HEK293 (cell line): ENCODE measurements around the gene CDH6.
A peak's percentile ranks its signal among the peaks of the same experiment; 100 is the strongest.

Experiments used
- CTCF ChIA-PET: fragments of 350-600 bp; formaldehyde crosslinking; extraction: SDS; loops from one replicate; lab custom pipeline; 2021; ENCODE audit warnings: antibody characterized with exemption; lab: Yijun Ruan, JAX
- POLR2A ChIA-PET: fragments of 300-600 bp; formaldehyde crosslinking; extraction: SDS; loops from one replicate; lab custom pipeline; 2020; ENCODE audit warnings: antibody characterized with exemption, inconsistent platforms; lab: Yijun Ruan, JAX
- H3K27ac ChIP-seq: fragments of 200-500 bp; sonication (Bioruptor generic); 2 replicates; pipeline ENCODE4 v1.5.1; 2014; ENCODE audit warnings: low read depth, low read length, control low read depth, inconsistent platforms; ENCODE audit errors: extremely low read depth
- H3K36me3 ChIP-seq, 2 experiments: fragments of 200-500 bp in 1 of 2; sonication (Bioruptor generic) in 1 of 2; 1 replicate in 1 of 2; 2 replicates in 1 of 2; pipeline ENCODE4 v1.5.1; 2014 to 2017; ENCODE audit warnings: inconsistent platforms in 2 of 2, low read length in 2 of 2; ENCODE audit not compliant: control insufficient read depth in 2 of 2, insufficient read depth in 1 of 2
- H3K4me1 ChIP-seq: fragments of 200-500 bp; sonication (Bioruptor generic); 2 replicates; pipeline ENCODE4 v1.5.1; 2014; ENCODE audit warnings: mild to moderate bottlenecking, low read length, inconsistent platforms; ENCODE audit not compliant: control insufficient read depth, insufficient read depth
- H3K4me3 ChIP-seq: 2 replicates; pipeline ENCODE4 v1.5.1; 2011; ENCODE audit warnings: low read depth, mild to moderate bottlenecking, control low read depth, low read length, moderate library complexity
- H3K9me3 ChIP-seq: fragments of 200-500 bp; sonication (Bioruptor generic); 2 replicates; pipeline ENCODE4 v1.5.1; 2014; ENCODE audit warnings: low read depth, low read length, inconsistent platforms; ENCODE audit not compliant: control insufficient read depth, insufficient read depth
- AEBP2 ChIP-seq: fragments of 450-650 bp; formaldehyde crosslinking; IDR thresholded peaks from 2 replicates; pipeline ENCODE4 v1.5.1; 2016; ENCODE audit warnings: missing biosample characterization, missing genetic modification characterization, borderline replicate concordance
- BCL6B ChIP-seq: fragments of 450-650 bp; formaldehyde crosslinking; IDR thresholded peaks from 2 replicates; pipeline ENCODE4 v1.5.1; 2017; ENCODE audit warnings: missing biosample characterization, missing genetic modification characterization
- GFI1B ChIP-seq: fragments of 450-650 bp; formaldehyde crosslinking; IDR thresholded peaks from 2 replicates; pipeline ENCODE4 v1.5.1; 2016; ENCODE audit warnings: missing biosample characterization, missing genetic modification characterization
- GLI2 ChIP-seq: fragments of 450-650 bp; formaldehyde crosslinking; IDR thresholded peaks from 2 replicates; pipeline ENCODE4; 2017; ENCODE audit warnings: missing biosample characterization, missing genetic modification characterization, low read depth, borderline replicate concordance
- INSM2 ChIP-seq: fragments of 450-650 bp; formaldehyde crosslinking; IDR thresholded peaks from 2 replicates; pipeline ENCODE4 v1.5.1; 2016; ENCODE audit warnings: missing biosample characterization, missing genetic modification characterization
- SCRT1 ChIP-seq: fragments of 450-650 bp; formaldehyde crosslinking; IDR thresholded peaks from 2 replicates; pipeline ENCODE4 v1.5.1; 2016; ENCODE audit warnings: missing biosample characterization, missing genetic modification characterization, borderline replicate concordance
- SCRT2 ChIP-seq: fragments of 450-650 bp; formaldehyde crosslinking; IDR thresholded peaks from 2 replicates; pipeline ENCODE4 v1.5.1; 2016; ENCODE audit warnings: missing biosample characterization, missing genetic modification characterization
- SP2 ChIP-seq: fragments of 450-650 bp; formaldehyde crosslinking; IDR thresholded peaks from 2 replicates; pipeline ENCODE4 v1.5.1; 2016; ENCODE audit warnings: missing biosample characterization, missing genetic modification characterization
- ZNF140 ChIP-seq: fragments of 450-650 bp; formaldehyde crosslinking; IDR thresholded peaks from 2 replicates; pipeline ENCODE4 v1.5.1; 2016; ENCODE audit warnings: missing biosample characterization, missing genetic modification characterization
- ZNF214 ChIP-seq: fragments of 450-650 bp; formaldehyde crosslinking; IDR thresholded peaks from 2 replicates; pipeline ENCODE4 v1.5.1; 2017; ENCODE audit warnings: missing biosample characterization, mild to moderate bottlenecking, missing genetic modification characterization, borderline replicate concordance
- ZNF292 ChIP-seq: fragments of 450-650 bp; formaldehyde crosslinking; IDR thresholded peaks from 2 replicates; pipeline ENCODE4 v1.5.1; 2016; ENCODE audit warnings: low read depth, missing biosample characterization, missing genetic modification characterization, borderline replicate concordance
- ZNF324 ChIP-seq: fragments of 450-650 bp; formaldehyde crosslinking; IDR thresholded peaks from 2 replicates; pipeline ENCODE4 v1.5.1; 2016; ENCODE audit warnings: missing biosample characterization, missing genetic modification characterization
- ZNF426 ChIP-seq: fragments of 450-650 bp; formaldehyde crosslinking; IDR thresholded peaks from 2 replicates; pipeline ENCODE4 v1.5.1; 2017; ENCODE audit warnings: missing biosample characterization, missing genetic modification characterization, mild to moderate bottlenecking, inconsistent platforms, moderate library complexity
- ZNF488 ChIP-seq: fragments of 450-650 bp; formaldehyde crosslinking; IDR thresholded peaks from 2 replicates; pipeline ENCODE4 v1.5.1; 2016; ENCODE audit warnings: missing biosample characterization, missing genetic modification characterization
- ZNF518A ChIP-seq: fragments of 450-650 bp; formaldehyde crosslinking; conservative IDR thresholded peaks from 2 replicates; pipeline ENCODE4 v1.5.1; 2016; ENCODE audit warnings: low read depth, missing biosample characterization, missing genetic modification characterization
- ZNF639 ChIP-seq: fragments of 450-650 bp; formaldehyde crosslinking; IDR thresholded peaks from 2 replicates; pipeline ENCODE4 v1.5.1; 2016; ENCODE audit warnings: missing biosample characterization, missing genetic modification characterization
- ZSCAN30 ChIP-seq: fragments of 450-650 bp; IDR thresholded peaks from 2 replicates; pipeline ENCODE4 v1.5.1; 2018; ENCODE audit warnings: missing biosample characterization, mild to moderate bottlenecking, missing genetic modification characterization, moderate library complexity
- ZSCAN4 ChIP-seq: fragments of 450-650 bp; formaldehyde crosslinking; IDR thresholded peaks from 2 replicates; pipeline ENCODE4 v1.5.1; 2017; ENCODE audit warnings: missing biosample characterization, missing genetic modification characterization

Gene CDH6

GRCh38 chr5:31158686-31159085 is 34.8 kb upstream of the CDH6 start:
- CTCF ChIA-PET = interaction anchor here (0.6 kb wide), 1 partner anchor 73 kb away, joined by 3 read pairs; no protein-coding TSS in a partner anchor

GRCh38 chr5:31161781-31162181 is 31.7 kb upstream of the CDH6 start:
- H3K36me3 ChIP-seq = no peaks in the 10 kb centered on the region
- H3K27ac ChIP-seq = no peak overlapping the region
- no peaks in the 10 kb centered on the region for H3K9me3 ChIP-seq
- ChIA-PET CTCF (interaction anchor here (0.5 to 1.6 kb wide), 2 partner anchors 70 to 73 kb away, joined by 3 to 8 read pairs; no protein-coding TSS in a partner anchor), POLR2A (no interaction called here)
- peak overlapping the region; percentile 2; the same call in 1 of the 2 replicates for H3K4me3 ChIP-seq
- H3K4me1 ChIP-seq = no peaks in the 10 kb centered on the region
- TF ChIP-seq SCRT2 (tag by site-specific recombination) = no peak
- TF ChIP-seq GFI1B (tag by site-specific recombination) = no peak
- no peak for TF ChIP-seq AEBP2 (tag by site-specific recombination)
- no peak for TF ChIP-seq ZNF140 (tag by site-specific recombination)
- no peak for TF ChIP-seq ZNF324 (tag by site-specific recombination)
- no peak for TF ChIP-seq BCL6B (tag by site-specific recombination)
- TF ChIP-seq ZSCAN30 (tag by site-specific recombination) = no peak
- TF ChIP-seq SP2 (tag by site-specific recombination) = no peak
- no peak for TF ChIP-seq ZNF518A (tag by site-specific recombination)
- no peak for TF ChIP-seq ZNF292 (tag by site-specific recombination)
- TF ChIP-seq ZNF426 = no peak
- TF ChIP-seq ZNF639 (tag by site-specific recombination) = no peak

More at GRCh38 chr5:31158686-31159085, 34.8 kb upstream of the CDH6 start:
- POLR2A ChIA-PET = no interaction called here
- Histone ChIP-seq H3K4me1 (no peaks in the 10 kb centered on the region), H3K27ac (no peak overlapping the region)
- TF ChIP-seq SCRT2 (tag by site-specific recombination) (peak; percentile 77), ZSCAN4 (tag by site-specific recombination) (no peak), GLI2 (no peak), ZNF488 (no peak), INSM2 (tag by site-specific recombination) (no peak), ZNF214 (tag by site-specific recombination) (no peak), SCRT1 (tag by site-specific recombination) (peak; percentile 51; the same call in 1 of the 2 replicates)
- TF ChIP-seq, all 188 proteins: peak for 2
- no peak overlapping the region for H3K4me3 ChIP-seq
- no peaks in the 10 kb centered on the region for H3K9me3 ChIP-seq
- no peaks in the 10 kb centered on the region for H3K36me3 ChIP-seq
